ENCODE measurements around the gene NDUFB2.

DNA sequence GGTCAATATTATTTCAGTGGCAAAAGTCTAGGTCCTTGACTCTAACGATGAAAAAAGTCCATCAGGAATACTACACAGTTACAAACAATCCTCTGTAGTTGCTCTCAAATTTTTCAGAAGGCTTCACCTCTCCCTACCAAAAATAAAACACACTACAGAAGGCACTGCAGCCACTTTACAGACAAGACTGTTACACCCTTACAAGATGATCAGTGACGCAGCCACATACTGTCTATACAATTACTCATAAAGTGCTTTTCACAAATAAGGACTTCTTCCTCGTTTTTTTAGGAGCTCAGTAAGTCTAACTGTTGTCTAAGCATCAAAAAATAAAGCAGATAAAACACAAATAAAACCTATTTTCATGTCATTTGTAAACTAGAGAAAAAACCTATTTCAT, 27.1 kb downstream of the NDUFB2 start:
- TF ChIP-seq EZH2 (IDR thresholded peaks at IDR 0.05; ENCODE audit: insufficient read depth, poor library complexity, severe bottlenecking): no peak
- TF ChIP-seq EZH2phosphoT487 (IDR thresholded peaks at IDR 0.05; ENCODE audit: insufficient read depth, low read depth): no peak

Measured in GM23248 (cell line).